ENCODE results near the gene L3MBTL1.
A peak's percentile ranks its signal among the peaks of the same experiment; 100 is the strongest.

The L3MBTL1 gene

DNA sequence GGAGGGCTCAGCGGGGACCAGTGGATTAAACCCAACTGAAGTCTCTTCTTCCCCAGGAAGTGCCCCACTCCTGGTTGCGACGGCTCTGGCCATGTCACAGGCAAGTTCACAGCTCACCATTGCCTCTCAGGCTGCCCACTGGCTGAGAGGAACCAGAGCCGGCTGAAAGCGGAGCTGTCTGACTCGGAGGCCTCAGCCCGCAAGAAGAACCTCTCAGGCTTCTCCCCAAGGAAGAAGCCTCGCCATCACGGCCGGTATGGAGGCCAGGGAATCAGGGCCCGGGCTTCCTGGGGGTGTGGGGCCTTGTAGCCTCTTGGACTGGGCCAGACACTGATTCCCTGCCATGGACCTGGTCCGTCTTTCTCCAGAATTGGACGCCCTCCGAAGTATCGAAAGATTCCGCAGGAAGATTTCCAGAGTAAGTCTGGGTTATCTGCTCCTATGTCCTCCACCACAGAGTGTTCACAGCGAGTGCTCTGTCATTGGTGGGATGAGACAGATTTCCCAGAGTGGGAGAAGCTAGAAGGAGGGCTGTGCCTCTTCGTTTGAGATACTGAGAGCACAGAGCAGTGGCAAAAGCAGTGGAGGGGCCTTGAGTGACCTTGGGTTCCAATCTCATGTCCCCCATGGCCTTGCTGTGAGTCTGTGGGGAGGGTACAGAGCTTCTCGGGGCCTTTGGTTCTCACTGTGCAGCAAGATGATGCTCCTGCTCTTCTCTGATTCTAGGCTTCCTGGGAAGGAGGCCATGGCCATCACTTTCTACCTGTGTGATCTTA lies 28.7 kb downstream of the L3MBTL1 start:
- no peak for DNase-seq (ENCODE audit: low spot score)

DNA sequence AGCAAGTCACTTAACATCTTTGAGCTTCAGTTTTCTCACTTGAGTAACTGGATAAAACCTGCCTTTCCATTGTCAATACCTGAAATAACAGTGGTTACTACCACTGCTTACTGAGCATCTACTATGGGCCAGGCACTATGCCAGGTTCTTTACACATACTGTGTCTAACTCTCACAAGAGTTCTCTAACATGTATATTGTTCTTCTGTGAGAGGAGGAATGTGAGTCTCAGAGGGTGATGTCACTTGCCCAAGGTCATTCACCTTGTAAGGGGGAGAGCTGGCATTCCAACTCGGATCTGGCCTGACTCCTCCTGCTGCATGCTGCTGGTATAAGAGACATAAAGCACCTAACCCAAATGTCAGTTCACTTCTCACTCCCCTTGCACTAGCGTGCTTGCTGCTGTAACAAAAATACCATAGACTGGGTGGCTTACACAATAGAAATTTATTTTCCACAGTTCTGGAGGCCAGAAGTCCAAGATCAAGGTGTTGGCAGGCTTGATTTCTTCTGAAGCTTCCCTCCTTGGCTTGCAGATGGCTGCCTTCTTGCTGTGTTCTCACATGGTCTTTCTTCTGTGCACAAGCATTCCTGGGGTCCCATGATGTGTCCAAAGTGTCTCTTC lies 29.4 kb downstream of the L3MBTL1 start:
- DNase-seq (ENCODE audit: low spot score): no peak

DNA sequence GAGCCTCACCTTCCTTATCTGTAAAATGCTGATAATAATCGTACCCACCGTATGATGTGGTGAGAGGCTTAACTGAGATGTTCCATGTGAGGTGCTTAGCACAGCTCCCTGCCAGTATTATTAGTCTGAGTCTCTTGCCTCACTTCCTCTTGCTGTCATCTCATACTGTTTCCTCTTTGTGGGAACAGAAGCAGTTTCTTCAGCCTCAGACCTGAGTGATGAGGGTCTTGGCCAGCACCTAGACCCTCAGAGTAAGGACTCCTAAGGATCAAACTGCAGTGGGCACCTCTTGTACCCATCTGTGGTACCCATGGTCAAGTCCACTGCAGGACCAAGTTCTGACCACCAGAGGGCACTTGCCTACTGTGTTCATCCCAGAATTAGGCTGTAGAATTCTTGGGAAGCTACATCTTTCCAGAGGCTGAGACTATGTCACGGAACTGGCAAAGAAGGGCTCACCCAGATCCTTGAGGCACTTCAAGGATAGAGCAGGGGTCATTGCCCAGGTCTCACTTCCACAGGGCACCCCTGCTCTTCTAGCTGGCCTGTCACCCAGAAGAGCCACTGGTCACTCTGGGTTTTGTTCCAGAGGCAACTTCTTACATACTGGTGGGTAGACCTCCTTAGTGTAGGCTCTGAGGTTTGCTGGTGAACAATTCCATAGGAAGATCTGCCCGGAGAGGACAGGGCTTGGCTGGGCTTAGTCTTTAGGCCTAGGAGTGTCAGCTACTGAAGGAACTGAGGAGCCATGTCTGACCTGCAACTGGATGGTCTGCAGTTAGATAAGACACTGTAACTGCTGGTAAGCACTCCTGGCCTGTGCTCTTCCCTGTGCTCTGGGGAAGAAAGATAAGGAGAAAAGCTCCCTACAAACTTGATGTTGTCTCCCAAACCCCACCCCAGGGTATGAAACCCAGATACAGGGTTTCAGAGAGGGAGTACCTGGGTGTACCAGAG lies 30.7 kb downstream of the L3MBTL1 start:
- DNase-seq (ENCODE audit: low spot score): peak; percentile 43

DNA sequence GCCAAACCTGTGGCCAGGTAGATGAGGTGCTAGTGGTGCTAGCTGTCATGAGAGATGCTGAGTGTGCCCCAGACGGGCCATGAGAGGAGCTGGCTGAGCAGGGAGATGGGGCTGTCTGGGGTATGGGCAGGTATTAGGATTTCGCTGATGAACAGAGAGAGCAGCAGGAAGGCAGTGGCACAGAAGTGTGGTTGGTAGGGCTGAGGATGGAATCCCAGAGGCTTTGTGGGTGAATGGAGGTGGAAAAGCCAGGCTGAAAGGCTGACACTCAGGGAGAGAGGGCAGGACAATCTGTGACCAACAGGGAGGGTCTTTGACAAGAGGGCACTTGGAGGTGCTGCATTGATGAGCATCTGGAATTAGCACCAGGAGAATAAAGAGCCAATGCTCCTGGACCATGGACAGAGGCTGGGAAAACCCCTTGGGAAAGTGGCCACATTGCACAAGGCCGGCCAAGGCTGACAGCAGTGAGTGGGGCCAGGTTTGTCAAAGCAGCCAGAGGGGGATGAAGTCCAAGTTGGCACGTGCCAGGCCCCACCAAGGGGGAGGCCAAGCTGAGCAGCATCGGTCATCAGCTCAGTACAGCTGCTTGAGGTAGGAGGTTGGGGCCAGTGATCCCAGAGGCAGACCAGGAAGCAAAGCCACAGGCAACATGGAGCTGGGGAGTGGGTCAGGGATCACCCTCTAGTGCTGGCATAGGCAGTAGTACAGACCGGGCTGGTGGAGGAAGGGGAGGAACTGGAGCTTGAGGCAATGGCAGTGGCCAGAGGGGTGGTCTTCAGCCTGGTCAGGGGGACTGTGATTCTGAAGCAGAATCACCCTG lies 31.6 kb downstream of the L3MBTL1 start:
- DNase-seq (ENCODE audit: low spot score): no peak

DNA sequence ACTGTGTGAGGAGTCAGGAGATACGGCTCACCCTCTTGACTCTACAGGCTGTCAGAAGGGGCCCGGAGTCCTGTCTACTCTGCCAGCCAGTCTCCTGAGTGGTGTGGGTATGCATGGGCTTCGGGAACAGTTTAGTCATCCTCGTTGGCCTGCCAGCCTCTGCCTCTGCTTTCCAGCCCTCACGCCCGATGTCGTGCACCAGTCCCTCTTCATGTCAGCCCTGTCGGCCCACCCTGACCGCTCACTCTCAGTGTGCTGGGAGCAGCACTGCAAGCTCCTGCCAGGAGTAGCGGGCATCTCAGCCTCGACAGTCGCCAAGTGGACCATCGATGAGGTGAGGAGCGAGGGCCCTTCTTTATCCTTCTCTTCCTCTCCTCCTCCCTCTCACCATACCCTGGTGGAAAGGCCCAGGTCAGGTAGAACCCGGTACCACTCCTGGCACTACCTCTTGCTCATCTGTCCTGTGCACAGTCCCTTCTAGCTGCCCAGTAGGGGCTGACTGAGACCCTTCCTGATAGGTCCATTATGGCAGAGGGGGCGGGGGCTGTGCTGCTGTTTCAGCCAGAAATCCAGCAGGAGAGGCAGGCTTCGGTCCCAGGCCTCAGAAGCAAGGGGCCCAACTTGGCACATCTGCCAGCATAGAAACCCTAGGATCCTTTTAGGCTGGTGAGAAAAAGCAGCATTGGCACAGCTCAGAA lies 32.6 kb downstream of the L3MBTL1 start:
- no peak for DNase-seq (ENCODE audit: low spot score)

DNA sequence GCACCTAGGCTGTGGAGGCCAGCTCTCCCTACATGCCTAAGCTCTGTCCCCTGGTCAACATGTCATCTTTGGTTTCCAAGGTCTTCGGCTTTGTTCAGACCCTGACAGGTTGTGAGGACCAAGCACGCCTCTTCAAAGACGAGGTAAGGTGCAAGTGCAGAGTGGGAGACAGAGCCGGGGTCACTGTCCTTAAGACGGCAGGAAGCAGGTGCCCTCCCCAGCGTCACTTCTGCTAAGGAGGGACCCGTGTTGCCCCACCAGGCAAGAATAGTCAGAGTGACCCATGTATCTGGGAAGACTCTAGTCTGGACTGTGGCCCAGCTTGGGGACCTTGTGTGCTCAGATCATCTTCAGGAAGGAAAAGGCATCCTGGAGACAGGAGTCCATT lies 33.2 kb downstream of the L3MBTL1 start:
- DNase-seq (ENCODE audit: low spot score): no peak

DNA sequence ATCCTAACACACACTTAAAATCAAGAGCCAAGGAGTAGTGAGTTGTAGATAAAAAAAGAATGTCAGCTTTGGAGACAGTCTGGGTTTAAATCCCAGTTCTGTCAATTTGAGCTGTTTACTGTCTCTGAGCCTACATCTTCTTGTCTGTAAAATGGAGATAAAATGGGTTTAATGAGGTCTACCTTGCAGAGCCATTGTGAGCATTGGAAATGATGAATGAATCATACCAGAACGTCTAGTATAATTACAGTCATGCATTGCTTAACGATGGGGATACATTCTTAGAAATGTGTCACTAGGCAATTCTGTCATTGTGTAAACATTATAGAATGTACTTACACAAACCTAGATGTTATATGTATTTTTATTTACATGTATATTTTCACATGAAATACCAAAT lies 33.7 kb downstream of the L3MBTL1 start:
- DNase-seq (ENCODE audit: low spot score): no peak

DNA sequence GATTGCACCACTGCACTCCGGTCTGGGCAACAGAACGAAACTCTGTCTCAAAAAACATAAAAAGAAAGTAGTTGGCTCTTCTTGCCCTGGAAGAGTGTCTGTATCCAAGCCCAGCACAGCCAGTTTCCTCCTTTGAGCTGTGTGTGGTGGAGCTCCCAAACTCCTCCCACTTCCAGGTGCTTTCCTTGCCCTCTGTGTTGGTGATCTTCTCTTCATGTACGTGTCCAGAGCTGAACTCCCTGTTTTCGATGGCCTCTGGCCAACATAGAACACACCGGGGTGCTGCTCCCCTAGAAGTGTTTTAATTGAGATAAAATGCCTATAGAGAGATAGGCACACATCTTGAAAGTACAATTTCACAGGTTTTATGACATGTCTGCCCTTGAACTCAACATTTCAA lies 34.7 kb downstream of the L3MBTL1 start:
- DNase-seq (ENCODE audit: low spot score): no peak

DNA sequence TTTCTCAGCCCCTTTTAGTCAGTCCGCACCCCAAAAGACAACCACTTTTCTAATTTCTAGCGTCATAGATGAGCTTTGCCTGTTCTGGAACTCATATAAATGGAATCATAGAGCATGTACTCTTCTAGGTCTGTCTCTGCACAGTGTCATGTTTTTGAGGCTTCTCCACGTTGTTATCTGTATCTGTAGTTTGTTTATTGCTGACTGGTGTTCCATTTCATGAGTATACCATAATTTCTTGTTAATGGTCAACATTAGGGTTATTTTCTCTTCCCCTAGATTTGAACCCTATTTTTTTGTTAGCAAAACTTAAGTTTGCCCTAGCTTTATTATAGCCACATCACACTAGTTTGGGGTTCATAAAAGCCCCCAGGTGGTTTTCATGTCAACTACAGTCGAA lies 35.2 kb downstream of the L3MBTL1 start:
- DNase-seq (ENCODE audit: low spot score): no peak

DNA sequence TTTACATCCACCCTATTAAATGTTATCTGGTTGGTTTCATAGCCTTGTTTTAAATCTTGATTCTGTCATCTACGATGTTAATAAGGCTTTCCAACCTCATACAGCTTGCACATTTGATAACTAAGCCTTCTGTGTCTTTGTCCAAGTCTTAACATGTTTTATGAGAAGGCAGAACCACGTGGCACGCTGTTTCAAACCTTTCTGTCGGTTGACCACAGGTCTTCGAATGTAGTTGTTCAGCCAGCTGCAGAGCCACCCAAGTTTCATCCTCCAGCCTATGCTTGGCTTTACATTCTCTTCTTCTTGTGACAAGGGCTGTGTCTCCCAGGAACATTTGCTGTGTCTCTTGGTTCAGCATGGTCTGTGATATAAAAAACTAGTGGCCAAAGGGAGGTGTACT lies 35.6 kb downstream of the L3MBTL1 start:
- no peak for DNase-seq (ENCODE audit: low spot score)

DNA sequence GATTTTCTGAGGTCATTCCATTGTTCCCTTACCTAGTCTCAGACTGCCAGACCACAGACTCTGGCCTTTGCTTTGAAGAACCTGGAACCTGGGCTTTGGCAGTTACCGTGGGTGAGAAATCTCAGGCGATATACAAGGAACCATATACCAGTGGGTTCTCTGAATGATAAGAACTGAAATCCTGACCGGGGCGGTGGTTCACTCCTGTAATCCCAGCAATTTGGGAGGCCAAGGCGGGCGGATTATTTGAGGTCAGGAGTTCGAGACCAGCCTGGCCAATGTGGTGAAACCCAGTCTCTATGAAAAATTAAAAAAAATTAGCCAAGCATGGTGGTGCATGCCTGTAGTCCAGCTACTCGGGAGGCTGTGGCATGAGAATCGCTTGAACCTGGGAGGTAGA lies 37.0 kb downstream of the L3MBTL1 start:
- DNase-seq (ENCODE audit: low spot score): no peak

DNA sequence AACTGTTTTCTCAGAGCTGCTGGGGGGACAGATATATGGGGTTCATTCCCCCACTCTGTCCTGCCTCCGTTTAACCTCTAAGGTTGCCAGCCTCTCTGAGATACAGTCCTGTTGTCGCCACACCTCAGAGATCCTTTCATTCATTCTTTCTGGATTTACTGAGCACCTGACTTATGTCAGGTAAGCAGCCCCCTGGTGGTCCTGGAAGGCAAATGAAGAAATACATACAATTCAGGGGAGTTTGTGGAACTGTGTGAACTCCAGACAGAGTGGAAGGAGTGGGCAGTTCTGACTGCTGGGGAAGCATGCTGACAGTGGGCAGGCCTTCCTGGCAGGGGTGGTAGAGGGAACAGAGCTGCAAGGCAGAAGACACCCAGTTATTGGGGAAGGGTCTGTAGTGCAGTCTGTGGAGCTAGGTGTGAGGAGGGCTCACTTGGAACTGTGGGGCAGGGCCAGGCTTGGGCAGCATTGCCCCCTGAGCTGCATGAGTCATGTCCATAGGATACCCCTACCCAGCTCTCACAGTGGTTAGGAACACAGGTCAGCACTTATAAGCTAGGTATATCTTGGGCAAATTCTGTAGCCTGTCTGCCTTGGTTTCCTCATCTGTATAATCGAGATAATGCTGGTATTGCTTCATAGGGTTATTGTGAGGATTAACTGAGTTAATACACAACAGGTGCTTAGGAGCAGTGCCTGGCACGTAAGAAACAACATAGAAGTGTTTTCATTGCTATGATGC lies 38.5 kb downstream of the L3MBTL1 start:
- no peak for DNase-seq (ENCODE audit: low spot score)

DNA sequence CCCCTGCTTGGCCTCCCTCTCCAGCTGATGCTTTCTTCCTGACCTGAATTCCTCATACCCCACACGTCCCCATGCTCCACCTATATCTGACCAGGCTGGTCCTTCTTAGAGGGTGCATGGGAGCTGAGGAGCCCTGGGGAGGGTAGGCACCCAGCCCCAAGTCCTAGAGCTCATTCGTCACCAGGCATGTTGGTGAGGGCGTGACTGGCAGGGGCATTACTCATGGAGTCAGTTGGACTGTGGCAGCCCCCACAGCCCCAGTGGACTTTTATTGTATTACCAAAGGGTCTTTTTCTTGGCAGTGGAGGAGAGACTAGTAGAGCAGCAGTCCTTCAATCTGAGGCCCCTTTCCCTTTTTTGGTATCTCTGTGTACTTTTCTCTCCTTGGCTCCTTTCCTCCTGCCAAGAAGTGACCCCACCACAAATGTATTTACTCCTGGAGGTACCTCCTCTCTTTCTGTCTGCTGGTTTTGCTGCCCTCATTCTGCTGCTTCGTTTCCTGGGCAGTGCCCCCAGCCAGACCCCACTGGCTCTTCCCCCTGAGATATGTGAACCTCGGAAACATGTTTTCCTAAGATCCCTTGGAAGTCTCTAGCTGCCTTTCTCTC lies 40.9 kb downstream of the L3MBTL1 start:
- no peak for DNase-seq (ENCODE audit: low spot score)

DNA sequence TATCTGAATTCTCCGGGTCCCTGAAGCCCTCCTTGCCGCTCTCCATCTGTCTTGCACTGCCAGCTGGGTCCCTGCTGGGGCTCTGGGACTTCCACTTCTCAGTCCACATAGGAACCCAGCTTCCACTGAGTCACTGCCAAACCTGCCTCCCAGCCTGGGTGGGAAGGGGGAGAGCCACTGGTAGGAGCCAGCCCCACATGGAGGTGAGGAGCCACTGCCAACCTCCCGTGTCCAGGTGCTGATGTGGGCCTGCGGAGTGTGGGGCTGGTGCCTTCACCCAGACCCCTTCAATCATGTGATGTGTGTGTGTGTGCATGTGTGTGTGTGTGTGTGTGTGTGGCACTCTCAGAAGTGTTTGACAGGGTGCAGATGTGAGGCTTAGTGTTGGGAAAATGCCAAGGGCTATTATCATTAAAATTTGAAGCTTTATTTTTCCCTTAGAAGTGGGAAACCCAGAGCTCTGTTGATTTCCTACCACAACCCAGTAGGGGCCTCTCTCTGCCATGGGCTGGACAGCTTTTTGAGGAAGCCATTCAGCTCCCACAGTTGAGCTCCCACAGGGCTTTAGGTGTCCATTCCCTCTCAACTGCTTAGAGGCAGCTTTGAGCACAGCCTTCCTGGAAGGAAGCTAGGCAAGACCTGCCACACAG lies 42.0 kb downstream of the L3MBTL1 start:
- DNase-seq (ENCODE audit: low spot score): no peak

DNA sequence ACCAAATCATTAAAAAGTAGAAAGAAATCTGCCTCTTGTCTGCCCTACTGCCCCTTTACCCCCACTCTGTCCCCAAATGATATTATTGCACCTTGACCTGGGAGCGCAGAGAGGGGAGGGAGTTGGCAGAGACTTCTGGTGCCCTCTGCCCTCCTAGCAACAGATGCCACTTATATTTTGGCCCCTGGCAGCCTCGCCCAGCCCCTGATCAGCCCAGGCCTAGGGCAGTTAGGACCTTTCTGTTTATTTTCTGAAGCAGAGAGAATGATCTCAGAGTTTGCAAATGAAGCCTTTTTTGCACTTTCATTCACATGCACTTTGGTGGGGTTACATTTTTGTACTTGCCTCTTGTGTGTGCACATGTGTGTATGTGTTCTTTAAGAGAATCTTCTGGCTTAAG lies 43.0 kb downstream of the L3MBTL1 start:
- DNase-seq (ENCODE audit: low spot score): no peak

DNA sequence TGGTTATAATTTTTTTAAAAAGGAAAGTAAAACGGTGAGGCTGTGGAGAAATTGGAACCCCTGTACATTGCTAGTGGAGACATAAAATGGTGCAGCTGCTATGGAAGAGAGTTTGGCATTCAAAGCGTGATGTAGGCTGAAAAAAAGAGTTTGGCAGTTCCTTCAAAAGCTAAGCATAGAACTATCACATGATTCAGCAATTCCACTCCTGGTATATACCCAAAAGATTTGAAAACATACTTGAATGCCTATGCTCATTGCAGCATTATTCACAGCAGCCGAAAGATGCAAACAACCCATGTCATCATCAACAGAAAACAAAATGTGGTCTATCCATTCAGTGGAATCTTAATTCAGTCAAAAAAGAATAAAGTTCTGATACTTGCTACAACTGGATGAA lies 46.9 kb downstream of the L3MBTL1 start:
- DNase-seq (ENCODE audit: low spot score): no peak

DNA sequence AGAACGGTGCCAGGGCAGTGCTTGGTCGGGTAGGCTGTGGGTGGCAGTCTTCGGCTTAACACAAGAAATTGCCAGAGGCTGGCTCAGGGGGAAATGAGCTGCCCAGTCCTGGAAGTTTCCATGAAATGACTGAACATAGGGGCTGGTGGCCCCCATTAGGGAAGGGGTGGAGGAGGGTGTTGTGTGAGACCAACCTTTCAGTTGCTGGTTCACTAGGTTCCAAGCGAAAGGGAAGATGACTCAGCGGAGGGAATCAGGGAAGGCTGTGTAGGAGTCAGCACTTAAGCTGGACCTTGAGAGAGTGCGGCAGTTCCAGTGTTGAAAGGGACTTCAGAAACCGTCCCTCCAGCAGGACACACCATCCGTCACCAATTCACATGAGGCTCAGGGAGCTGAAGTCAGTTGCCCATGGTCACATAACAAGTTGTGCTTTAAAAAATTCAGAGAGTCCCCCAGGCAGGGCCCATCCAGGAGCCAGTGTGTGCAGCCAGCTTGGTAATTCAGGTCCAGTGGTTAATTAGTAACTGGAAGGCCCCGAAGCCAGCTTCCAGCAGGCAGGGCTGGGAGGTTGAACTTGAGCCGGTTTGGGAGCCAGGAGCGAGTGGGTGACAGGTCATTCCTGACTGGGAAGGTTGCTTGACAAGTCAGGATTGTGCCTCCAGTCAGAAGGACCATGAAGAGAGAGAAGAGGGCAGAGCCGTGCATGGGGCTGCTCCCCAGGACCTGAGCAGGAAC lies 51.1 kb downstream of the L3MBTL1 start, which contains the start of gene SGK2:
Gene SGK2 (plus strand): TSS at position 616 of the 735 bp plus-strand sequence. CDS start 7,469 bp downstream, outside the sequence.
- peak; percentile 85 for DNase-seq (ENCODE audit: low spot score)

DNA sequence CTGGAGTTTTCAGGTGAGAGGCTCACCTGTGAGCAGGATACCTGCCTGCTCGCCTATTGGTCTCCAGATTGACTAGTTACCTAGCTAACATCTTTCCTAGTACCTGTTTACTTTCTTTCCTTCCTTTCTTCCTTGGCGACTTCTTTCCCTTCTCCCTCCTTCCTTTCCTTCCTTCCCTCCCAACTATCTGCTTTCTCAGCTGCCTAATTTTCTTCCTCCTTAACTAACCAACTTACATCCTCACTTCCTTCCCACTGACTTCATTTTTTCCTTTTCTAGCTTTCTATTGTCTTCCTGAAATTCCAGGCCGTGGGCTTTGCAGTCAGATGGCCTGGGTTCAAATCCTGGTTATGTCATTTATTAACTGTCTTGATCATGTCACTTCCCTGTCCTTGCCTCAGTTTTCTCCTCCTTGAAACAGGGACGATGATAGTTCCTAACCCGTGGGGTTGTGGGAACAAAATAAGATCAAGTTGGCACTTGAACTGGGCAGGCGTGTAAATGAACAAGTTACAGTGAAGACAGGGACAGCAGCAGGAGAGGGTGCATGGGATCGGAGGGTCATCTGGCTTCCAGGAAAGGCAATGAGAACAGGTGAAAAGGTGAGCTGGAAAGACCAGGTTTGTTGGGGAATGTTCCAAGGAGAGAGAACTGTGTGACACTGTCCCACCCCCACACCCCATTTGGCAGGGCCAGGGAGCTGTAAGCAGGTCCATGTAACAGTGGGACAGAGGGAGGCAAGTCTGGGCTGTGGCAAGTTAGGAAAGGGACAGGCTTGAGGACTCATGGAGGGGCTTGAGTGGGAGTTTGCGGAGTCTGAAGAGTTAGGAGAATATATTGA lies 51.9 kb downstream of the L3MBTL1 start:
- DNase-seq (ENCODE audit: low spot score): no peak
